ENCODE results near the gene FUT3.
"Not testable (repeated sequence)": the region's sequence is repeated elsewhere in the genome, so short reads cannot be mapped to it uniquely, and the experiment has no call there.

Gene FUT3

DNA sequence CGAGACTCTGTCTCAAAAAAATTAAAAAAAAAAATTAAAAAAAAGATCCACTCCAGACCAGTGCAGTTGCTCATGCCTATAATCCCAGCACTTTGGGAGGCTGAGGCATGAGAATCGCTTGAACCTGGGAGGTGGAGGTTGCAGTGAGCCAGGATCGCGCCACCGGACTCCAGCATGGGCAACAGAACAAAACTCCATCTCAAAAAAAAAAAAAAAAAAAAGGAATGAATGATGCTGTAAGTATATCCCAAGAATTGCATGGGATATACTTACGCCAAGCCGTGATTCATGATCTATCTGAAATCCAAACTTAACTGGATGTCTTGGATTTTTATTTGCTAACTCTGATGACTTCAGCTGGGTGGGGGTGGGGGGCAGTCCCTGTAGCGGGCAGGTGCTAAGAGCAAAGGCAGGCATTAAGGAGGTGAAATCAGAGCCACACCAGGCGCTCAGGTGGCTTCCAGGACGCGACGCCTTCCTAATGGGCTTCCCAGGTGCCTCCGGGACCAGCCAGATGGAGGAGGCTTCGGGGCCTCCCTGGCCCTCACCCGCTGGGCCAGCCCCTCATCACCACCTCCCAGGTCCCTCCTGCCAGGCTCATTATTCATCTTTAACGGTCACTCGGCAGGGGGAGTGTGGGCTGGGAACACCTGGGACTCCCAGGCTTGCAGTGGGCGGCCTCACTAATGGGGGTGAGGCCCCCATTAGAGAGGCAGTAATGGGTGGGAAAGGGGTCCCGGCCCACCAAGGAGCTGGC, 30.5 kb upstream of the FUT3 start:
- no peak for DNase-seq

GRCh38 chr19:5880604-5881078, 29.4 kb upstream of the FUT3 start:
- DNase-seq = no peak

DNA sequence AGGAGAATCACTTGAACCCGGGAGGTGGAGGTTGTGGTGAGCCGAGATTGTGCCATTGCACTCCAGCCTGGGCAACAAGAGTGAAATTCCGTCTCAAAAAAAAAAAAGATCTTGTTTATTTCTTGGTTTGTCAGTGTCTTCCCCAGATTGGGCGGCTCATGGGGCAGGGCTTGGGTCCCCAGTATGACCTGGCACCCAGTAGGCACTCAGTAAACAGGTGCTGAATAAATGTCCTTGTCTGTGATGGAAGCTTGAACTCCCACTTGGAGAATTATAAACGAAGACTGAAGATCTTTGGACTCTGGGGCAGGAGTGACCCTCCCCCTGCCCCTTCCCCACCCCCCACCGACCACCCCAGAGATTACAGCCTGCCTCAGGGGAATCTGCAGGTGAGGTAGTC, 28.9 kb upstream of the FUT3 start:
- no peak for DNase-seq

DNA sequence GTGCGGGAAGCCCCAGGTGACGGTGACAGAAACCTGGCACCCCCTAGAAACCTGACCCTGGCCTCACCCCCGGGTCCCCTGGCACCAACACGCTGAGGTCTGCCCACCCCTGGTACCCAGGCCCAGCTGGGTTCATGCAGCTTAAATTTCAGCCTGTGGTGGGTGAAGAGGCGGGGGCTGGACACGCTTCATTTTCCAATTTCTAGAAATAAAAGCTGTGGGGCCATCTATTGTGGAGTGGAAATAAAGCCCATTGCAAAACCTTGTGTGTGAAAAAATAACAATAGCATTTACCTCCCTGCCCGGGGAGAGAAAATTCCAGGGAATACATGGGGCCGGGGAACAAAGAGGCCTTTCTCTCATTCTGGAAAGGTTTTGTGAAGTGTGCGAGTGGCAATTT, 26.6 kb upstream of the FUT3 start:
- DNase-seq = no peak

GRCh38 chr19:5877427-5877826, 26.2 kb upstream of the FUT3 start:
- no peak for DNase-seq

- DNase-seq = not testable (repeated sequence)
Measured at GRCh38 chr19:5874496-5874895, 23.2 kb upstream of the FUT3 start.

DNA sequence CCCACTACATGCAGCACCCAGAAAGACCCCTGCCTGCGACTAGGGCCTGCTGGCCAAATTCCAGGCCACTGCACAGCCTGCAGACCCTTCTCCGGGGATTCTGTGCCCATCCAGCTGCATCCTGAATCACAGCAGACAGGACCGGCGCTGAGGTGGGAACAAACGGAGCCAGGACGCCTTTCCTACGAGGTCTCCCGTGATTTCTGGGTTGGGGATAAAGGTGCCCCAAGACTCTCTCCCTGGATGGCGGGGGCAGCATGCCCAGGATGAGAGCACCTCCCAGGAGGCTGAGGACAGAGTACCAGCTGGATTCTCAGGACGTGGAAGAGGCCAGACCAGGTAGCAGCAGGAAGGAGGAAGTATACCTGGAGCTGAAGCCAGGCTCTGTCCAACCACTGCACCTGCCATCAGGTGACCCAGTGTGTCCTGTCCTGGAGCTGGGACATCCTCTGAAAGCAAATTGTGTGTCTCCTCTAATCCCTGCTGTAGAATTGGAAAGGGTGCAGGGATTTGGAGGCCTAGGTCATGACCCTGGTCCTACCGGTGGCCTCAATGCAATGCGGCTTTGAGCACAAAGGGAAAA, 22.5 kb upstream of the FUT3 start:
- DNase-seq = no peak

- no peak for DNase-seq
Measured at GRCh38 chr19:5870986-5871394, 19.7 kb upstream of the FUT3 start.

DNA sequence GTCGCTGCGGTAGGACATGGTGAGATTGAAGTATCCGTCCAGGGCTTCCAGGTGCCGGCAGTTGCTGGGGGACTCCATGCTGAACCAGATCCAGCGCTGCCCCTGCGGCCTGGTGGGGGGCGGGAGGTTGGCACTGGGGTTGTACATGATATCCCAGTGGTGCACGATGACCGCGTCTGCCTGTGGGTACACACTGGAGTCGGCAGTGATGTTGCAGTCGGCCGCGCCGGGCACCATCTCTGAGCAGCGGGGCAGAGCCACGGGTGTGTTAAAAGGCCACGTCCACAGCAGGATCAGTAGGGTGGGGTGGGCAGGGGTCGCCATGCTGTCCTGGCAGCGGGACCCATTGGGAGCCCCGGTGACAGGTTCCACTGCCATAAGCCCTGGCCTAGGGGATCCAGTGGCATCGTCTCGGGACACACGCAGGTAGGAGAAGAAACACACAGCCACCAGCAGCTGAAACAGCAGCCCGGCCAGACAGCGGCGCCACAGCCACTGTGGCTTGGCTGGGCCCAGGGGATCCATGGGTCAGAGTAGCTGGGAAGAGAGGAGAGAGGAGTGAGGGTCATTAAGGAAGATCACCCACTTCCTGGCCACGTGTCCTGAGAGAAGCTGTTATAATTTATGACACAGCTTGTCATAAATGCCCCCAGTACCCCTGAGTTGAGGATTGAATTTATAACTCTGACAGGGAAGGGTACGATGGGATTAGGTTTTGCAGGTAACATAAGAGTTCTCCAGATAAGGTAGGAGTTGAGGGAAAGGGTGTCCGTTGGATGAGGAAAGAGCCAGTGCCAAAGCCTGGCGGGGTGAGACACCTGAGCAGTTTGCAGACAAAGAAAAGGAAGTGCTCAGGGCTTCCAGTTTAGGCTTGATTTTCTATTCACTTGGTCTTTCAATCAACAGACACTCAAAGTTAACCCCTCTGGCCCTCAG, 16.2 kb upstream of the FUT3 start:
- DNase-seq = no peak

- no peak for DNase-seq
Measured at GRCh38 chr19:5865772-5866171, 14.5 kb upstream of the FUT3 start.

GRCh38 chr19:5864725-5865486, 13.7 kb upstream of the FUT3 start:
- no peak for DNase-seq

DNA sequence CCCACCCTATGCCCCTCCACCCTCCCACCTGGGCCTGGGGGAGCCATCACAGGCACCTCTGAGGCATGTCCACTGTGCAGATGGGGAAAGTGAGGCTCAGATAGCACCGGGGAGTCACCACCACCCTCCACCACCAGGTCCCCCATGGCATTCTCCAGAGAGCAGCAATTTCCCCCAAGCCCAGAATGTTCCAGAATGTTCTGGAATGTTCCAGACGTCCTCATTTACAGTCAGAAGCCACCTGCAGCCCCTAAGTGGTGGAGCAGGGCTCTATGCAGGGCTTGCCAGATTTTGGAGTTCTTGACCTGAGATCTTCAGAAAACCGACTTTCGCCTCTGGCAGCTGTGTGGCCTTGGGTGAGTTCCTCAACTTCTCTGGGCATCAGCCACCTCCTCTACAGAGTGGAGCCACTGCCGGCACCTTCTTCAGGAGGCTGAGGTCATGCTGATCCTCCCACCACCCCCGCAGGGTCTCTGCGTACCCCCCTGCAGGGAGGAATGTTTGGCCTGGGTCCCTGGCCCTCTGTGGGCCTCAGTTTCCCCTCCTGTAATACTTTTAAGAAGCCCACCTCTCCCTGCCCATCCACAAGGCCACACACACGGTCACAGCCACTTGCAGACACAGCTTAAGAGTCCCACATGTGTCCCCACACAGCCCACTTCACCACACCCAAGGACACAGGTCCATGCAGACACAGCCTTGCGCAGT, 12.9 kb upstream of the FUT3 start:
- no peak for DNase-seq

GRCh38 chr19:5863030-5863665, 11.9 kb upstream of the FUT3 start:
- DNase-seq = no peak

DNA sequence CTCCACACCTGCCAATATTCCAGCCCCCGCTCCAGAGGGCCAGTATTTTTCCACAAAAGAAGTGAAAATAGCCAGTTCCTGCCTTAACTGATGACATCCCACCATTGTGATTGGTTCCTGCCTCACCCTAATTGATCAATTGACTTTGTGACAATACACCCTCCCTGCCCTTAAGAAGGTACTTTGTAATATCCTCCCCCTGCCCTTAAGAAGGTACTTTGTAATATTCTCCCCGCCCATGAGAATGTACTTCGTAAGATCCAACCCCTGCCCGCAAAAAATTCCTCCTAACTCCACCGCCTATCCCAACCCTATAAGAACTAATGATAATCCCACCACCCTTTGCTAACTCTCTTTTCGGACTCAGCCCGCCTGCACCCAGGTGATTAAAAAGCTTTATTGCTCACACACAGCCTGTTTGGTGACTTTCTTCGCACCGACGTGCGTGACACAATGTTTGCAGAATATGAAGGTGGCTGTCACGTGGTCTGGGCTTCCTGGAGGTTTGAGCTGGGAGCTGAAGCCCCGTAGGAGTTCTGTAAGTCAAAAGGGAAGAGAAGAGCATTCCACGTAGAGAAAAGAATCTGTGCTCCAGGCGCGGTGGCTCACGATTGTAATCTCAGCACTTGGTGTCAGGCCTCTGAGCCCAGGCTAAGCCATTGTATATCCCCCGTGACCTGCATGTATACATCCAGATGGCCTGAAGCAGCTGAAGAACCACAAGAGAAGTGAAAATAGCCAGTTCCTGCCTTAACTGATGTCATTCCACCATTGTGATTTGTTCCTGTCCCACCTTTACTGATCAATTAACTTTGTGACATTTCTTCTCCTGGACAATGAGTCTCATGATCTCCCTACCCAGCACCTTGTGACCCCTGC, 6.2 kb upstream of the FUT3 start:
- no peak for DNase-seq

DNA sequence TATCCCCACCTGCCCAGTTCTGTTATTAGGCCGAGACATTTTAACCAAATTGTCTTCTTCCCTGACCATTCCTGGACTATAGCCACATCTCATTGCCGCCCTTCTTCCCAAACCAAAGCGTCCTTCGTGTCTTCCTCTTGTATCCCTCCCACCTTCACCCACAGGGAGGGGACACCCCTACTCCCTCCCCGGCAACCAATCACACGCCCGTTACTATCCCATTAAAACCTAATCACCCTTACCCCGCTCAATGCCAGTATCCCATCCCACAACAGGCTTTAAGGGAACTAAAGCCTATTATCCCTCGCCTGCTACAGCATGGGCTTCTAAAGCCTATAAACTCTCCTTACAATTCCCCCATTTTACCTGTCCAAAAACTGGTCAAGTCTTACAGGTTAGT, 3.9 kb upstream of the FUT3 start:
- not testable (repeated sequence) for DNase-seq

DNA sequence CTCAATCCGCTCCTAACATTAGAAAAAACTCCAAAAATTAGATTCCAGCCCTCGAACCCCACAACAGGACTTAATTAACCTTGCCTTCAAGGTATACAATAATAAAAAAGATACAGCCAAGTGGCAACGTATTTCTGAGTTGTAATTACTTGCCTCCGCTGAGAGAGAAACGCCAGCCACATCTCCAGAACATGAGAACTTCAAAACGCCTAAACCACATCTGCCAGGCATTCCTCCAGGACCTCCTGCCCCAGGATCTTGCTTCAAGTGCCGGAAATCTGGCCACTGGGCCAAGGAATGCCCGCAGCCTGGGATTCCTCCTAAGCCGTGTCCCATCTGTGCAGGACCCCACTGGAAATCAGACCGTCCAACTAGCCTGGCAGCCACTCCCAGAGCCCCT, 2.9 kb upstream of the FUT3 start:
- not testable (repeated sequence) for DNase-seq

- no peak for DNase-seq
Measured at GRCh38 chr19:5850743-5851293, 431 bp downstream of the FUT3 start.

GRCh38 chr19:5850189-5850588, 1.1 kb downstream of the FUT3 start:
- DNase-seq = no peak

- not testable (repeated sequence) for DNase-seq
Measured at GRCh38 chr19:5848621-5849020, 2.6 kb downstream of the FUT3 start.

DNA sequence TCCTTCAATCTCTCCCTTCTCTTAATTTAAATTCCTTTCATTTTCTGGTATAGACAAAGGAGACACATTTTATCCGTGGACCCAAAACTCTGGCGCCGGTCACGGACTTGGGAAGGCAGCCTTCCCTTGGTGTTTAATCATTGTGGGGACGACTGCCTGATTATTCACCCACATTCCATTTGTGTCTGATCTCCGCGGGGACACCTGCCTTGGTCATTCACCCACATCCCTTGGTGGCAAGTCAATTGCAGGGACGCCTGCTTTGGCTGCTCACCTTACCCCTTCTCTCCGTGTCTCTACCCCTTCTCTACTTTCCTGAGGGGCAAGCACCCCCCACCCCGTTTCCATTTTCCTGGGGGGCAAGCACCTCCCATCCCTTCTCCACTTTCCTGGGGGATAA, 3.4 kb downstream of the FUT3 start:
- DNase-seq = not testable (repeated sequence)
